Fibroblast of skin of left biceps (primary cell): ENCODE data around the gene ELAVL2.

Experiments used
- DNase-seq, 2 experiments: peaks; one replicate each; pipeline ENCODE4 v3.0.0-alpha.2; 2013; ENCODE audit warnings: low read depth in 2 of 2

The ELAVL2 gene

GRCh38 chr9:23662320-23662719 is 163.7 kb downstream of the ELAVL2 start:
- DNase-seq: no peak

GRCh38 chr9:23659346-23660006 is 166.6 kb downstream of the ELAVL2 start:
- DNase-seq: no peak

GRCh38 chr9:23658376-23659258 is 167.4 kb downstream of the ELAVL2 start:
- DNase-seq: no peak

- no peak for DNase-seq
These were observed 175.0 kb downstream of the ELAVL2 start for GRCh38 chr9:23651051-23651450.

- DNase-seq: no peak
These were observed 177.4 kb downstream of the ELAVL2 start for GRCh38 chr9:23648651-23649050.

- no peak for DNase-seq
These were observed 181.1 kb downstream of the ELAVL2 start for GRCh38 chr9:23644896-23645295.

- DNase-seq: no peak
These were observed 181.7 kb downstream of the ELAVL2 start for GRCh38 chr9:23644326-23644725.

GRCh38 chr9:23643656-23644258 is 182.3 kb downstream of the ELAVL2 start:
- DNase-seq: no peak
